Upper lobe of left lung (tissue), 4 donors: ENCODE results near the gene GRHPR.
"Not testable (repeated sequence)": the region's sequence is repeated elsewhere in the genome, so short reads cannot be mapped to it uniquely, and the experiment has no call there.

Experiments
- EP300 ChIP-seq, 4 donors: sonication (generic); formaldehyde crosslinking; IDR thresholded peaks; one replicate each; pipeline ENCODE4 v1.5.1; 2017; ENCODE audit warnings: antibody characterized with exemption in 4 of 4, control low read depth in 2 of 4
- POLR2A ChIP-seq, 4 donors: fragments of 450-650 bp; IDR thresholded peaks; one replicate each; pipeline ENCODE4 v1.5.1; 2016 to 2017; ENCODE audit warnings: antibody characterized with exemption in 4 of 4, mild to moderate bottlenecking in 2 of 4
- POLR2AphosphoS5 ChIP-seq, 2 donors: sonication (generic); formaldehyde crosslinking; IDR thresholded peaks; one replicate each; pipeline ENCODE4 v1.5.1; 2017; ENCODE audit warnings: antibody characterized with exemption in 2 of 2
- TF ChIP-seq, protein P1 (sequence below), 6 experiments: fragments of 450-650 bp in 4 of 6; fragments of 200-600 bp in 2 of 6; sonication (generic) in 2 of 6; IDR thresholded peaks; one replicate each; pipeline ENCODE4 v1.5.1; 2016 to 2019; ENCODE audit warnings: antibody characterized with exemption in 6 of 6

DNA sequence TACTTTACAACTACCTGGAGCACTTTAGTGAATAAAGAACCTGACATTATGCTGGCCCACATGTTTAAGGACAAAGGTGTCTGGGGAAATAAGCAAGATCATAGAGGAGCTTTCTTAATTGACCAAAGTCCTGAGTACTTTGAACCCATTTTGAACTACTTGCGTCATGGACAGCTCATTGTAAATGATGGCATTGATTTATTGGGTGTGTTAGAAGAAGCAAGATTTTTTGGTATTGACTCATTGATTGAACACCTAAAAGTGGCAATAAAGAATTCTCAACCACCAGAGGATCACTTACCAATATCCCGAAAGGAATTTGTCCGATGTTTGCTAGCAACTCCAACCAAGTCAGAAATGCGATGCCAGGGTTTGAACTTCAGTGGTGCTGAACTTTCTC, 54.9 kb downstream of the GRHPR start:
- not testable (repeated sequence) for TF ChIP-seq POLR2A, EP300, POLR2AphosphoS5 (IDR thresholded peaks at IDR 0.05)
- TF ChIP-seq, protein P1, sequence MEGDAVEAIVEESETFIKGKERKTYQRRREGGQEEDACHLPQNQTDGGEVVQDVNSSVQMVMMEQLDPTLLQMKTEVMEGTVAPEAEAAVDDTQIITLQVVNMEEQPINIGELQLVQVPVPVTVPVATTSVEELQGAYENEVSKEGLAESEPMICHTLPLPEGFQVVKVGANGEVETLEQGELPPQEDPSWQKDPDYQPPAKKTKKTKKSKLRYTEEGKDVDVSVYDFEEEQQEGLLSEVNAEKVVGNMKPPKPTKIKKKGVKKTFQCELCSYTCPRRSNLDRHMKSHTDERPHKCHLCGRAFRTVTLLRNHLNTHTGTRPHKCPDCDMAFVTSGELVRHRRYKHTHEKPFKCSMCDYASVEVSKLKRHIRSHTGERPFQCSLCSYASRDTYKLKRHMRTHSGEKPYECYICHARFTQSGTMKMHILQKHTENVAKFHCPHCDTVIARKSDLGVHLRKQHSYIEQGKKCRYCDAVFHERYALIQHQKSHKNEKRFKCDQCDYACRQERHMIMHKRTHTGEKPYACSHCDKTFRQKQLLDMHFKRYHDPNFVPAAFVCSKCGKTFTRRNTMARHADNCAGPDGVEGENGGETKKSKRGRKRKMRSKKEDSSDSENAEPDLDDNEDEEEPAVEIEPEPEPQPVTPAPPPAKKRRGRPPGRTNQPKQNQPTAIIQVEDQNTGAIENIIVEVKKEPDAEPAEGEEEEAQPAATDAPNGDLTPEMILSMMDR (IDR thresholded peaks at IDR 0.05), result not testable (repeated sequence)
